Mammary epithelial cell (primary cell): ENCODE measurements around the gene ZNF787.

Source experiments
- EZH2 ChIP-seq: IDR thresholded peaks from 2 replicates; pipeline ENCODE4 v1.6.1; 2012; ENCODE audit warnings: low read length, inconsistent platforms, borderline replicate concordance
- TF ChIP-seq, protein P1 (sequence below), 2 donors: IDR thresholded peaks in 1 of 2; conservative IDR thresholded peaks in 1 of 2; 2 replicates each; pipeline ENCODE4 v1.5.1; 2011 to 2012; ENCODE audit warnings: inconsistent platforms in 2 of 2, low read length in 2 of 2, mild to moderate bottlenecking in 2 of 2, control low read depth in 1 of 2, low read depth in 1 of 2; ENCODE audit not compliant: insufficient read depth in 1 of 2; ENCODE audit errors: extremely low read depth in 1 of 2

DNA sequence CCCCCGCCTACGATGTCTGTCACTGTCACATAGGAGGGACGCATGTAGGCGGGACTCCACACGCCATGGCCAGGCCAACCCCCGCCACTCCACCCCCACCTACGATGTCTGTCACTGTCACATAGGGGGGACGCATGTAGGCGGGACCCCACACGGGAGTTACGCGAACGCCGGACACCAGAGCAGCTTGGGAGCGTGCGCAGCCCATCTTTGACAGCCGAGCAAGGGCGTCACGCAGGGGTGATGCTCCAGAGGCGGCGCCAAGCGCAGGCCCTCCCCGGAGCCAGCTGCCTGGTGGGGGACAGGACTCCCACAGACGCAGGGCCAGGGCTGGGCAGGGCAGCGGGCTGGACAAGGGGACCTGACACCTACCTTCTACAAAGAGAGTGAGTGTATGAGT is 20.0 kb downstream of the ZNF787 start:
- TF ChIP-seq, protein P1, sequence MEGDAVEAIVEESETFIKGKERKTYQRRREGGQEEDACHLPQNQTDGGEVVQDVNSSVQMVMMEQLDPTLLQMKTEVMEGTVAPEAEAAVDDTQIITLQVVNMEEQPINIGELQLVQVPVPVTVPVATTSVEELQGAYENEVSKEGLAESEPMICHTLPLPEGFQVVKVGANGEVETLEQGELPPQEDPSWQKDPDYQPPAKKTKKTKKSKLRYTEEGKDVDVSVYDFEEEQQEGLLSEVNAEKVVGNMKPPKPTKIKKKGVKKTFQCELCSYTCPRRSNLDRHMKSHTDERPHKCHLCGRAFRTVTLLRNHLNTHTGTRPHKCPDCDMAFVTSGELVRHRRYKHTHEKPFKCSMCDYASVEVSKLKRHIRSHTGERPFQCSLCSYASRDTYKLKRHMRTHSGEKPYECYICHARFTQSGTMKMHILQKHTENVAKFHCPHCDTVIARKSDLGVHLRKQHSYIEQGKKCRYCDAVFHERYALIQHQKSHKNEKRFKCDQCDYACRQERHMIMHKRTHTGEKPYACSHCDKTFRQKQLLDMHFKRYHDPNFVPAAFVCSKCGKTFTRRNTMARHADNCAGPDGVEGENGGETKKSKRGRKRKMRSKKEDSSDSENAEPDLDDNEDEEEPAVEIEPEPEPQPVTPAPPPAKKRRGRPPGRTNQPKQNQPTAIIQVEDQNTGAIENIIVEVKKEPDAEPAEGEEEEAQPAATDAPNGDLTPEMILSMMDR (conservative IDR thresholded peaks at IDR 0.05 in 1 of 2, IDR thresholded peaks at IDR 0.05 in 1 of 2; ENCODE audit: extremely low read depth in 1 of 2, insufficient read depth in 1 of 2, low read depth in 1 of 2, low read length in 2 of 2), result no peak
- TF ChIP-seq EZH2, result no peak
